ENCODE data around the gene FOSL1.

DNA sequence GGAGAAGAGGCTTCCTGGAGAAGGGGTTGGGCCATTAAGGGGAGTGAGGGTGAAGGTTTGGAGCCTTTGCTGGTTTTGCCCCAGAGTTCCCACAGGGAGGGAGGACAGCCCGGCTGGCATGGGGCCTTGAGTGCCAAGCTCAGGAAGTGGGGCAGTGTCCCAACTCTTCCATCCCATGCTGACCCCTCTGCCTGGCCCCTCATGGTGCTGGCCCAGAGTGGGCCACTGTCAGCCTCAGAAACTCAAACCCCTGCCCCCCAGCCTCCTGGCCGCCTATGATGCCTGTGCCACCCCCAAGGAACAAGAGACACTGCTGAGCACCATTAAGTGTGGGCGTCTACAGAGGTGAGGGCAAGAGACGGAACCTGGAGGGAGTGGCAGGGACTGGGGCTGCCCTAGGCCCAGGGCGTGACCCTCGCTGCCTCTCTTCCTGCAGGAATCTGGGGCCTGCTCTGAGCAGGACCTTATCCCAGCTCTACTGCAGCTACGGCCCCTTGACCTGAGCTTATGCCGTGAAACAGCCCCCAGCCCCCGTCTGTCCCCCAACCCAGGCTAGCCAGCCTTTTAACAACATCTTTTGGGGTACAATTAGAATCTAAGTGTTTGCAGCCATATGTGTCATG lies 34.5 kb downstream of the FOSL1 start:
- TF ChIP-seq, protein P1, sequence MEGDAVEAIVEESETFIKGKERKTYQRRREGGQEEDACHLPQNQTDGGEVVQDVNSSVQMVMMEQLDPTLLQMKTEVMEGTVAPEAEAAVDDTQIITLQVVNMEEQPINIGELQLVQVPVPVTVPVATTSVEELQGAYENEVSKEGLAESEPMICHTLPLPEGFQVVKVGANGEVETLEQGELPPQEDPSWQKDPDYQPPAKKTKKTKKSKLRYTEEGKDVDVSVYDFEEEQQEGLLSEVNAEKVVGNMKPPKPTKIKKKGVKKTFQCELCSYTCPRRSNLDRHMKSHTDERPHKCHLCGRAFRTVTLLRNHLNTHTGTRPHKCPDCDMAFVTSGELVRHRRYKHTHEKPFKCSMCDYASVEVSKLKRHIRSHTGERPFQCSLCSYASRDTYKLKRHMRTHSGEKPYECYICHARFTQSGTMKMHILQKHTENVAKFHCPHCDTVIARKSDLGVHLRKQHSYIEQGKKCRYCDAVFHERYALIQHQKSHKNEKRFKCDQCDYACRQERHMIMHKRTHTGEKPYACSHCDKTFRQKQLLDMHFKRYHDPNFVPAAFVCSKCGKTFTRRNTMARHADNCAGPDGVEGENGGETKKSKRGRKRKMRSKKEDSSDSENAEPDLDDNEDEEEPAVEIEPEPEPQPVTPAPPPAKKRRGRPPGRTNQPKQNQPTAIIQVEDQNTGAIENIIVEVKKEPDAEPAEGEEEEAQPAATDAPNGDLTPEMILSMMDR (conservative IDR thresholded peaks at IDR 0.05; ENCODE audit: low read length), result no peak
- TF ChIP-seq EZH2phosphoT487 (IDR thresholded peaks at IDR 0.05; ENCODE audit: borderline replicate concordance, low read depth, low read length), result no peak

Measured in OCI-LY7 (cell line).